HL-60/S4 treated with phorbol 12-myristate 13-acetate at 8.2 ng/mL for 4 days and 3 days (cell line): ENCODE measurements around the gene RASSF5.

ENCODE experiments used
- in situ Hi-C: fragments of 300-500 bp; cut with MboI; formaldehyde crosslinking; loops from 2 replicates; pipeline ENCODE4 v1.15.0; 2022; ENCODE audit warnings: low sequenced_read_pairs

Gene RASSF5

DNA sequence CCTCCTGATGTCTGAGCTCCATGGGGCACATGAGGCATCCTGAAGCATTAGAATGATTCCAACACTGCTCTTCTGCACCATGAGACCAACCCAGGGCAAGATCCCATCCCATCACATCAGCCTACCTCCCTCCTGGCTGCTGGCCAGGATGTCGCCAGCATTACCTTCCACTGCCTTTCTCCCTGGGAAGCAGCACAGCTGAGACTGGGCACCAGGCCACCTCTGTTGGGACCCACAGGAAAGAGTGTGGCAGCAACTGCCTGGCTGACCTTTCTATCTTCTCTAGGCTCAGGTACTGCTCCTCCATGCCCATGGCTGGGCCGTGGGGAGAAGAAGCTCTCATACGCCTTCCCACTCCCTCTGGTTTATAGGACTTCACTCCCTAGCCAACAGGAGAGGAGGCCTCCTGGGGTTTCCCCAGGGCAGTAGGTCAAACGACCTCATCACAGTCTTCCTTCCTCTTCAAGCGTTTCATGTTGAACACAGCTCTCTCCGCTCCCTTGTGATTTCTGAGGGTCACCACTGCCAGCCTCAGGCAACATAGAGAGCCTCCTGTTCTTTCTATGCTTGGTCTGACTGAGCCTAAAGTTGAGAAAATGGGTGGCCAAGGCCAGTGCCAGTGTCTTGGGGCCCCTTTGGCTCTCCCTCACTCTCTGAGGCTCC is 11.1 kb upstream of the RASSF5 start:
- in situ Hi-C loops: no loop called here

DNA sequence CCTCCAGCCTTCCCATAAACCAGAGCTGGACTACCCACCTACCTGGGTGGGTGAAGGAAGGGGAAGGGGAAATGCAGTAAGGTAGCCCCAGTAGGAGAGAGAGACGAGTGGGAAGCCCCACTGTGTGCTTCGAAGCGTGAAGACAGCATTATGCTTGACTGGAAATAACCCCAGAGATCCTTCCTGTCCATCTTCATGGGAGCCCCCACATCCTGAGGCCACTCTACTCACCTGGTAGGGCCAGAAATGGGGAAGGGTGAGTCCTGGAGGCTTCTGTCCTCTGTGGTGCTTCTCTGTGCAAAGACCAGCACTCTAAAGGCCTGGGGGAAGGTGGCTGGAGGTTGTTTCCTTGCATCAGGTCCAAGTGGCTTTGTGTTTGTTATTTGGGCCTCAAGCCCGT is 10.0 kb upstream of the RASSF5 start:
- in situ Hi-C loops: no loop called here

DNA sequence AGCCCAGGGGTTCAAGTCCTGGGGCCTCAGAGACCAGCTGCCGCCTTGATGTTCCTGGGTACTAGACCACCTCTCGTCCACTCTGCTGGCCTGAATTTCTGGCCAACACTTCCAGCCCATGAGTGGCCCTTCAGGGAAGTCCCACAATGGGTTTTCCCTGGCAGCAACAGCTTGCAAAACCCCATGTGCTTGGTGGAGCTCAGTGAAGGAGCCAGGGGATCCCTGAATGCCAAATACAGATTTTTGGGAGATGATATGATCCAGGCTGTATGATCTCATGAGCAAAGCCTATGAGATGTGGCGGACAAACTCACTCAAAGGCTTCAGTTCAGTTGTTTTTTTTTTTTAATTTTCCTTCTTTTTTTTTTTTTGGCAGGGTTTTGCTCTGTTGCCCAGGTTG is 9.6 kb upstream of the RASSF5 start:
- in situ Hi-C loops: no loop called here

DNA sequence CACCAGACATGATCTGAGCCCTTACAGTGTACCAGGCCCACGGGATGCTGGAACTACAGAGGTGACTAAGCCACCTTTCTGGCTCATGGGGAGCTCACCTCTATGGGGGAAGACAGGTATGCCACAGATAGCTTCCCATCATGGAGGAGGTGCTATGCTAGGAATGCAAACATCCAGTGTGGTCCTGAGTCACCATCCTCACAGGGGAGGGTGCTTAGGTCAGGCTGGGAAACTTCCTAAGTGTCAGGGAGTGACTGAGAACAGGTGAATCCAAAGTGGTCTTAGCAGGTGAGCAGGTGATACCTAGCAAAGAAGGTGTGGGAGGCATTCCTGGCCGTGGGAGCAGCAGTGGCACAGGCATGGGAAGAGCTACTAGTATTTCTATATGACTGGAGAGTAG is 8.6 kb upstream of the RASSF5 start:
- in situ Hi-C loops: no loop called here

DNA sequence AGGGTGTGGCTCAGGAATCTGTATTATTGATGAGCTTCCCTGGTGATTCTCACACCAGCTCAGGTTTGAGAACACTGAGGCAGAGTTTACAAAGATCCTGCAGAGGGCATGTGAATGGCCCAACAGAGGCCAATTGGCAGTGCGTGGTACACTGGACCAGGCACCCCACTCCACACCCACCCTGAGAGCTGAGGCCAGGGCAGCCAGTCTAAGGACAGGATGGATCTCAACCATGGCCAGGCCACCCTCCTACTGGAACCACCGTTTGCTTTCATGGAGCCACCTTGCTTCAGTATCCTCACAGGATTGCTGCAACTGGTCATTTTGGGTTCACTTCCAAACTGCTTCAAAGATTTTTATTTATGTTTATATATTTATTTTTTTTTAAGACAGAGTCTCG is 7.3 kb upstream of the RASSF5 start:
- in situ Hi-C loops: no loop called here

DNA sequence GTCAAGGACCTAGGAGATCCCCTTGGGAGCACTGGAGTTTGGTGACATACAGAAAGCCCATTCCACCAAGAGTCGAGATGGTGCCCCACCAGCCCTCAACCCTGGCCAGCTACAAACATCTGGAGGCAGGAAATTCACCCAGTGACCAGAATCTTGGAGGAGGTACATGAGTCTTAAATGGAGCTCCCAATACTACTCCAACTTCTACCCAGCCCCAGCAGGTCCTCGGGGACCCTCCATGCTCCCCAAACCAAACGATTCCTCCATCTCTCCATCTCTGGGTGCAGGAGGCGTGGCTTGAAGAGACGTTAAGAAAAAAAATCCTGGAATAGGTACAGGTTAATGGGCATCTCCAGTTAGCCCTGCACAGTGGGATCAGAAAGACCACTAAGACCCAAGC is 5.5 kb upstream of the RASSF5 start:
- in situ Hi-C loops: no loop called here

DNA sequence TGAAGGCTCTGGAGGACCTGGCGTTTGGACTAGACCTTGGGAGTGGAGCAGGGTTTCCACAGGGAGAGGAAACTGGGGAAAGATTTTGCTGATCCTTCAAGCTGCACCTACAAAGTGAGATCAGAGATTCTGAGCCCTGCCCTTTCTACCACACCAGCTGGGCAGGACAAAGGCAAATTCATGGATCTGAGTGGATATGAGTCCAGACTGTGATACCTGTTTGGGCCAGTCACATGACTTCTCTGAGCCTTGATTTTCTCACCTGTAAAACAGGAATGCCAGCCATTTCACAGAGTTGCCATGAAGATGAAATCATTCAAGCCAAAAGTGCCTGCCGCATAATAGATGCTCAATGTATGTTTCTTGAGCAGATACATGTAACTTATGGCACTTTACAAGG is 4.9 kb upstream of the RASSF5 start:
- in situ Hi-C loops: no loop called here

DNA sequence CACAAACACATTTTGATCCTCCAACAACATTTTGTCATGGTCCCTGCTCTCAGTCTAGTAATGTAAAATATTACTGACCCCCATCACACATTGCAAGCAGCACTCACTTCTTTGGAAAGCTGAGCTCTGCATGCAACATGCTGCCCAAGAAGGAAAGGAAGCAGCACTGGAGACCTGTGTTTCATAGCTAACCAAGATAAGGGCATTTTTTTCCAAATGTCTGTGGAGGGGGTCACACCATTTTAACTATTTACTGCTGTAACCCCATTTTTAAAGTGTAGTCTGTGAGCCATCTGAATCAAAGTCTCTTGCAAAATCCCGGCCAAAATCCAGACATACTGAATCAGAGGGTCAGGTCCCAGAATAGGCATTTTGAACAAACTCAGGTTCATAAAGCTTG is 4.5 kb upstream of the RASSF5 start:
- in situ Hi-C loops: no loop called here

DNA sequence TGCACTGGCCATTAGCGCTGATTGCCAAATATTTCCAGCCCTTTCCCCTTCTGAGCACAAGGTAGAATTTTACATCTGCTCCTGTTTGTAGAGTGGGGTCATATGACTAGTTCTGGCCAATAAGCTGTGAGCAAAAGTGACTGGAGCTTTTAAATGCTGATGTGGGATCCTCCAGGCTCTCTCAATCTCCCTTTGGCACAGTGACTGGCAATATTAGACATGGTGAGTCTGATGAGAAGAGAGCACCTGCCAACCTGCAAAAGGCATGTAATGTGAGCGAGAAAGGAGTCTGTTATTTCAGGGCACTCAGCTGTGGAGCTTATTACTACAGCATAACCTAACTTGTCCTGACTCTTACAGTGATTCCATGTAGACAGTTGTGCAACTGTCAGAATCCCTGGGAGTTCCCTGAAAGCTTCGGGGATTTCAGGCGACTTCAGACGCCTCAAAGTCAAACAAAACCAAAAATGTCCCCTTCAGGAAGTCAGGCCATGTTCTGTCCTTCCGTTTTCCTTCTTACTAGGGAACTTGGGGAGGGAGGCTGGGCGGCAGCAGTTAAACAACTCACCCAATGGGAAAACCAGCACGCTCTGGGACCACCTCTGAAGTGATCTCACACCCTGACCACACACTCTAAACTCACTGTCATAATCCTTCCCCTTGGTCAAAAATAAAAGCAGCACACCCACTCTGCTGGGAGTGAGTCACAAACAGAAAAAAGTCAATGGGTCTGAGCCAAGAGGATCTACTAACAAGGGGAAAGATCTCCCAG is 3.6 kb upstream of the RASSF5 start:
- in situ Hi-C loops: no loop called here

DNA sequence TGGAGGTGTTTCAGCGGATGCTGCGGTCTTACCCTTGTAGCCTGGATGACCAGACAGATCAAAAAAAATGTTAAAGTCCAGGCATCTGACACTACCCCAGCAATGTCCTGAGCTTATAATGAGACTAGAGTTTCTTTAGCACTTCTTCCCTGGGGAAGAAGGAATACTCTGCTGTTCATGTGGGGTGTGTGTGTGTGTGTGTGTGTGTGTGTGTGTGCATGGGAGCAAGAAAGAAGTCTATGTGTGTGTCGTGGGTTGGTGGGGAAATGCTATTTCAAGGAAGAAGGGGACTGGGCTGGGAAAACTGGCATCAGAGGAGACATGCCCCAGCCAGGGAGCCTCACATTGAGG is 3.0 kb upstream of the RASSF5 start:
- in situ Hi-C loops: no loop called here

DNA sequence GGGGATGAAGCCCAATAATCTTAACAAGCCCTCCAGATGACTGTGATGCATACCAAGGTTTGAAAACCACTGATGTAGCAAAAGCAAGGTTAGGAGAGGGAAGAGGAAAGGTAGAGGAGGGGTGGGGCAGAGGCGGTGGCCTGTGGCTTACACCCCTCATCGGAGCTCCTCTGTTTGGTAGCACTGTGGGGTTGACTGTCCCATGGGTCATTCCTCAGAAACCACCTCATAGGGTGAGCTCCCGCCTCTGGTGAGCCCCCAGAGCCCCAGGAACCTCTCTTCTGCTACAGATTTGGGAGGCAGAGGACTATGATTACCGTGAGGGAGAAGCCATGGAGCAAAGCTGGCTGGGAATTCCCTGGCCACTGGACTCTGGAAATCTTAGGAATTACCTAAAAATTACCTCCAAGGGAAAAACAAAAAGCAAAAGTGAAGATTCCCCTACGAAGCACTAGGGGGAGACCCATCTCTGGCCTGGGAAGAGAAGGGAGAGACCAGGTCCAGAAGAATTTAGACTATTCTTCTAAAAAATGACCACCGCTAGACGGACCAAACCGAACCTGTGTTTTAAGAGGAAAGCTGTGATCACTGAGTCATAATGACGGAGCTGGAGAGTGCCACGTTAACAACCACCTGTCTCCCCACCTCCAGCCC is 1.5 kb upstream of the RASSF5 start:
- in situ Hi-C loops: no loop called here

DNA sequence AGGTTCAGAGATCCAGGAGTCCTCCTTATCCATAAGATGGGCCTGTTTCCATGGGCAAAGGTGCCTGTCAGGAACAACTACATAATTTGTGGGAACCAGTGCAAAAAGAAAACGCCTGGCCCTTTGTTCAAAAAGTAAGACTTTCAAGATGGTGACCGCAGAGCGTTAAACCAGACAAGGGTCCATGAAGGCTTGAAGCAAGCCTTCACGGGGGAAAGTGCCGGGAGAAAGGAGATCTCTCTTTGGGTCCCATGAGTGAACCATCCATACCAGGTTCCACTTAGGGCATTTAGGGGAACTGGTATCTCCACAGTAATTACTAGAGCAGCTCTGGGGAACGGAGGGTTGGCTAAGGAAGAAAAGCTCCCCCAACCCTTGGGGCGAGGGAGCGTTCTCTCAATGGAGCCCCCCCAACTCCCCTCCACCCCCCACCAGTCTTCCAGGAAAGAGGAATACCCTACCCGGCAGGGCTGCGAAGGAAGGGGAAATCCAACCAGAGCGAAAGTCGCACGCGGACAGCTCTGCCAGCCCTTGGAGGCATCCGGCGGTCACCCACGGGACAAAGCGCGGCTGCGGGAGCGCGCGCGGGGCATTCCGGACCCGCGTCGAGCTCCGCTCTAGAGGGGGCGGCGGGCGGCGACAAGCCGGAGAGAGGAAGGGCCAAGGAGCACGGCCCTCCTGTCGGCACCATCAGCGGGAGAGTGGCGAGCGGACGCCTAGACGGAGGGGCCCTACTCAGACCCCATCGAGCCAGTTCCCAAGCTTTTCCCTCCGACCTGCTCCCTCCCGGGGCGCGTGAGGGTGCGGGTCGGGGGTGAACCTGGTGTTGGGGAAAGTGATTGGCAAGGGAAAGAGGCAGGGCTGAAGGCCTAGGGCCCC is 687 bp upstream of the RASSF5 start:
- in situ Hi-C loops: no loop called here

DNA sequence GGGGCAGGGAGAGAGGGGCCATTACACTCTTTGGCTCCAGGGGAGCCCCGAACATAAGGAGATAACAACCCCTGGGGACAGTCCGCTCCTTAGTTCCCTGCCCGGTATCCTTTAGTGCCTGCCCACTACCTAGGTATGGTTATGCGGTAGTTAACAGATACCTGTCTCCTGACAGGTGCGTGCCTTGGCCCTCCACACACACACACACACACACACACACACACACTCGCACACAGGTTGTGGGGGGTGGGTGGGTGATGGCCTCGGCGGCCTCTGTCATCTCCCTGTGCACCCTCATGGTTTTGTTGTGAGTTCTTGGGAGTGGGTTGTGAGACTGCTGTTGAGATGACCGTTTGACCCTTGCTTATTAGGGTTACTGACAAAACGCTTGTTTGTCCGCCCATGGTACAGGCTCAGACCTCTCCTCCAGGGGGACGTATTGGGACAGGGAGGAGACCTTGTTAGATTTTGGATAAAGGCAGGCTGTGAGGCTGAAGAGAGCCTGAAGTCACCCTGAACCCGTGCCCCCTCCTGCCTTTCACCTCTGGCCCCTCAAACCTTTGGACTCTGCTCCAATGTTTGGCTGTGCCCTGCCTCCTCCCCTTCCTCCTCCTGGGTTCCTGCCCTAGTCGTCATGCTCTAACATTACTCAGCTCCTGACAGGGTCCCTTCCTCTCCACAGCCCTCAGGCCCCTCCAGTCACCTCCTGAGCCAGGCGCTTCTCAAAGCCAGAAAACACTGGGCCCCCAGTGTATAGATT is 979 bp downstream of the RASSF5 start:
- in situ Hi-C loops: no loop called here

DNA sequence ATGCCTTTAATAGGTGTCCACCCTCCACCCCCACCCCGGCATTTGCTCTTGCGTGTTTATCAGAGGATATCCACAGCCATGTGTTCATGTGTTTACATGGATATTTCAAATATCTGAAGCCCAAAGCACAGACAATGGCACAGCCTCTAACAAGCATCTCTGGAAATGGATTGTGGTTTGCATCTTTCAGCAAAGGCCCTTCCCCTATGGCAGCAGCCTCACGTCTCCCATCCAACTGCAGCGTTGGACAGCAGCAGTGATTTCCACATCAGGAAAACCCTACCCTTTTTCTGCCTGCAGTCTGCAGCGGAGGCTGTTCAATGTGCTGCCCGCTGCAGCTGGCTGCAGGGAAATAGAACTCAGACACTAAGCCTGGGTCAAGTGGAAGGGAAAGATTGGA is 1.6 kb downstream of the RASSF5 start:
- in situ Hi-C loops: no loop called here

DNA sequence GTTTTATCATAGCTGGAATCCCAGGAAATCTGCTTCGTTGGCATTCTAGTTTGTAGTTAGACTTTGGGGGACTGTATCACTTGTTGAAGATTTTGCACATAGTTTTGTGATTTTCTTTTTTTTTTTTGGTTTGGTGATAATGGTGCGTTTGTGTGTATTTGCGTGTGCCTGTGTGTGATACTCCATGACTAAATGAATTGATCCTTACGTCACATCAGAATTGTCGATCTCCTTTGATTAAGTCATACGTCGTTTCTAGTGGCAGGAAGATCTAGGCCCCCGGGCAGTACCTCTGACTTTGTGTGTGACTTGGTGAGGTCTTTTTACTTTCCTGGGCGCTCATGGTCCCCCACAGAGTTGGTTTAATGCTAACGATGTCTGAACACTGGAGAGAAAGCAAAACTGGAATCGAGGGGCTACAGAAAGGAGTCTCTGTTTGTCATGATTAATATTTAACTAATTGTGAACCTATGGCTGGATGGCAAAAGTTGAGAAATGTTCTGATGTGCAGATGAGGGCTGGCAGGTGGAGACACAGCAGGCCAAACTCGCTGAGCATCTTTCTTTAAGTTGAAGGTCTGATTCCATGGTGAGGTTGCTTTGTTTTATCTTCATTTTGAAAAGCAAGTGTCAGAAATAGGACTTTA is 2.4 kb downstream of the RASSF5 start:
- in situ Hi-C loops: no loop called here

DNA sequence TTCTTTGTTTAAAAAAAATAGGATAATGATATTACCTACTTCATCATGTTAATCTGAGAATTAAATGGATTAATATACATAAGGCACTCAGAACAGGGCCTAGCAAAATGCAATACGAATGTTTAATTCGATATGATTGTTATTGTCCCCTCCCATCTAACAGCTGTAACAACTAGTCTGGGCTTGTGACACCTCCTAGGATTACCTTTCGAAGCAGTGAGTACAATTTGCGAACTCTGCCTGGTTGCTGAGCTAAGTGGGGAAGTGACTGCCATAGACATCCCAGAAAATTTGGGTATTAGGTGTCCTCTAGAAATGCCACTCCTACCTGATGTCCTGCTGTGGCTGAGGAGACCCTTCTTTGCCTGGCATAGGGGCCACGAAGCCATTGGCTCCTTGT is 3.0 kb downstream of the RASSF5 start:
- in situ Hi-C loops: no loop called here

DNA sequence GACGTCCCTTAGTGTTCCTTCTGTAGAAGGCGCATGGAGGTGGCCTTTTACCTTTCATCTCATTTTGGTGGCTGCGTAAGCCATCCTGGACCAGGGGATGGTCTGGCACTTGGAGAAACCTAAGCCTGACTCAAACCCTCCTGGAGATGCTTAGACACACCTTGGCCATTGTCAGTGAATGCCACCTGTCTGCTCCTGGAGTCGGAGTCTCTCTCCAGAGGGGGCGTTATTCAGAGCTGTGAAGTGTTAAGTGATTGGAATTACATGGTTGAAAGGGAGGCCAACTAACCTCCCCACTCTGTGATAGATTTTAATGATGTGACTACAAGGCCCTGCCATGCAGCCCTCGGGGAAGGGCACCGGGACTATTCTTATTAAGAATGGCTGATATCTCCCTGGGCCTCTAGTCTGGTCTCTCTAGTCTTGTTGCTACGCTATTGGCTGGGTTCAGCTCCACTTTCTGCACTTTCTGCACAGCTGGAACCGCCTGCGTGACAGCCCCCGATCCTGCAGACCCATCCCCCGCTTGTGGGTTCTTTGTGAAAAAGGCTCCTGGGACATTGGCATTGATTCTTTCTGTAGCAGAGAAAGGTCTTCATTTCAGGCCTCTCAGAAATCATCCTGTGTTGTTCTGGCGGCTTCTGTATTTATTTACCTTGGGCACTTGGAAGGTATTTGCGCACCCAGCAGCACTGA is 4.2 kb downstream of the RASSF5 start:
- in situ Hi-C loops: no loop called here

DNA sequence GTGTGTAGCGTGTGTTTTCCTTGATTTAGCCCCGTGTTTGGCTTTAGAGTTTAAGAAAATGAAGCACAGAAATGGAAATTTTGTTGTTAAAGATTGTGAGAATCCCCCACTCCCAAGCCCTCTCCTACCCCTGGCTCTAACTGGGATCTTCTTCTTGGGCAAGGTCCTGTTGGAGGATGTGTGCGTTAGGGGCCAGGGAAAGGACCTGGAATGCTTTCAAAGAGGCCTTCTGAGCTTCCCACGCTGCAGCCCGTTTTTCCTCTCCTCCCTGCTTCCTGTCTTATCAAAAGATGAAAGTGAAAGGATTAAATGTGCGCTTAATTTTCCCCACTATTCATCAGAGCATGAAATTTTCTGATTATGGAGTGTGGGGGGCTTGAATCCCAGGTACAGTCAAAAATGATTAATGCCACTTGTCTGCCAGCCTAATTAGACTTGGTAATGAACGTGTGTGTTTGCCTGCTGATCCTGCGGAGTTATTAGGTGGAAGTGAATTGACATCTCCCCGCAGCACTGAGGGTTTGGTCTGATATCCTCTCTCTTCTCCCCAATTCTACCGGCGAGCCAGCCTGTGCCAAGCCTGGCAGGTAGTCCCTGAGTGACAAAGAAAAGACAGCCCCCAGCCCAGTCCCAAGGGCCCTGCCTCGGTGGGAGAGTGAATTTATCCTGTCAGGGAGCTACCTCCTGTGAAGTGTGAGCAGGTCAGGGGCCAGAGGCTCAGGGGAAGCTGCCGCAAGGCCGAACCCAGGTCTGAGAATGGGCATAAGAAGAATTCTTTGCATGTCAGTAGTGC is 4.9 kb downstream of the RASSF5 start:
- in situ Hi-C loops: no loop called here

DNA sequence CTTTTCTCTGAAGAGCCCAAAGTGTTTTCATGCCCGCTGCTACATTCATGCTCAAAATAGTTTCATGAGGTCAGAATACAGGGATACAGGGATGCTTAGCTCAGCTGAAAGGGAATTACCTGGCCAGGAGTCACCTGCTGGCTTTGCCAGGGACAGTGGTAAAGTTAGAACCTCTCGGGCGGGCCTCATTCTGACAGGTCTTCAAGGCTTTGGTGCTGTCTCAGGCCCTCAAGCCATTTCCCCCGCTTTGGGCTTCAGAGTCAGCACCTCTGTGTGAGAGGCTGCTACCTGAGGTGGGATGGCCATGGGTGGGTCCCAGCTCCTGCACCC is 5.5 kb downstream of the RASSF5 start:
- in situ Hi-C loops: no loop called here
